NT2/D1 (cell line): ENCODE results near the gene DSCAML1.

Source experiments
- DNase-seq: peaks from one replicate; pipeline ENCODE4 v3.0.0-alpha.2; 2011; ENCODE audit warnings: low read depth, low spot score
- H3K27me3 ChIP-seq: 2 replicates; pipeline ENCODE4 v1.6.0; 2011; ENCODE audit warnings: mild to moderate bottlenecking; ENCODE audit not compliant: insufficient read length, insufficient read depth
- H3K36me3 ChIP-seq: 2 replicates; pipeline ENCODE4 v1.6.1; 2011; ENCODE audit warnings: mild to moderate bottlenecking, low read length, mixed read lengths; ENCODE audit not compliant: insufficient read depth, insufficient read length
- H3K4me1 ChIP-seq: 2 replicates; pipeline ENCODE4 v1.5.1; 2011; ENCODE audit not compliant: insufficient read depth, insufficient read length
- H3K4me3 ChIP-seq: 2 replicates; pipeline ENCODE4 v1.5.1; 2011; ENCODE audit warnings: low read depth; ENCODE audit not compliant: insufficient read length
- H3K9ac ChIP-seq: 2 replicates; pipeline ENCODE4 v1.6.0; 2011; ENCODE audit warnings: low read depth; ENCODE audit not compliant: insufficient read length
- H3K9me3 ChIP-seq: 2 replicates; pipeline ENCODE4 v1.5.1; 2011; ENCODE audit warnings: mild to moderate bottlenecking, low read length; ENCODE audit not compliant: insufficient read depth
- SUZ12 ChIP-seq: IDR thresholded peaks from 2 replicates; pipeline ENCODE4 v1.6.1; 2011; ENCODE audit not compliant: insufficient read length, insufficient read depth; ENCODE audit errors: extremely low read depth
- YY1 ChIP-seq: IDR thresholded peaks from 2 replicates; pipeline ENCODE4 v1.6.1; 2011; ENCODE audit not compliant: insufficient read length, insufficient read depth
- ZNF274 ChIP-seq: IDR thresholded peaks from 2 replicates; pipeline ENCODE4 v1.6.1; 2011; ENCODE audit warnings: mild to moderate bottlenecking, low read depth, low read length

Gene DSCAML1

GRCh38 chr11:117633976-117634755, 162.8 kb downstream of the DSCAML1 start:
- no peak overlapping the region for H3K4me3 ChIP-seq
- H3K9ac ChIP-seq = no peak overlapping the region
- DNase-seq = no peak
- peaks cover 8% of the 10 kb centered on the region for H3K4me1 ChIP-seq
- peaks cover 4% of the 10 kb centered on the region for H3K27me3 ChIP-seq
- TF ChIP-seq ZNF274 (no peak), SUZ12 (no peak), YY1 (no peak)
- no peaks in the 10 kb centered on the region for H3K9me3 ChIP-seq
- H3K36me3 ChIP-seq = no peaks in the 10 kb centered on the region

- no peak for TF ChIP-seq SUZ12
- TF ChIP-seq YY1 = no peak
- no peak for TF ChIP-seq ZNF274
- H3K27me3 ChIP-seq = peaks cover 4% of the 10 kb centered on the region
- H3K4me3 ChIP-seq = no peak overlapping the region
- H3K9ac ChIP-seq = no peak overlapping the region
- H3K4me1 ChIP-seq = peaks cover 8% of the 10 kb centered on the region
- H3K36me3 ChIP-seq = no peaks in the 10 kb centered on the region
- DNase-seq = no peak
- H3K9me3 ChIP-seq = no peaks in the 10 kb centered on the region
These were observed 163.7 kb downstream of the DSCAML1 start for GRCh38 chr11:117633186-117633754.

GRCh38 chr11:117632306-117632705, 164.7 kb downstream of the DSCAML1 start:
- no peak for DNase-seq
- H3K4me1 ChIP-seq = peaks cover 8% of the 10 kb centered on the region
- TF ChIP-seq YY1 (no peak), SUZ12 (no peak), ZNF274 (no peak)
- no peaks in the 10 kb centered on the region for H3K9me3 ChIP-seq
- no peaks in the 10 kb centered on the region for H3K36me3 ChIP-seq
- H3K4me3 ChIP-seq = no peak overlapping the region
- H3K27me3 ChIP-seq = peaks cover 4% of the 10 kb centered on the region
- H3K9ac ChIP-seq = no peak overlapping the region

GRCh38 chr11:117631336-117632140, 165.5 kb downstream of the DSCAML1 start:
- Histone ChIP-seq H3K9me3 (no peaks in the 10 kb centered on the region), H3K36me3 (no peaks in the 10 kb centered on the region), H3K4me3 (no peak overlapping the region), H3K9ac (no peak overlapping the region), H3K4me1 (peaks cover 8% of the 10 kb centered on the region), H3K27me3 (peaks cover 4% of the 10 kb centered on the region)
- TF ChIP-seq ZNF274 (no peak), YY1 (no peak), SUZ12 (no peak)
- DNase-seq = no peak

GRCh38 chr11:117629891-117630538, 167.0 kb downstream of the DSCAML1 start:
- H3K9me3 ChIP-seq = no peaks in the 10 kb centered on the region
- no peak for TF ChIP-seq SUZ12
- no peak for TF ChIP-seq YY1
- TF ChIP-seq ZNF274 = no peak
- H3K27me3 ChIP-seq = peaks cover 4% of the 10 kb centered on the region
- no peaks in the 10 kb centered on the region for H3K36me3 ChIP-seq
- peaks cover 8% of the 10 kb centered on the region for H3K4me1 ChIP-seq
- no peak for DNase-seq
- H3K9ac ChIP-seq = no peak overlapping the region
- H3K4me3 ChIP-seq = no peak overlapping the region

- H3K9me3 ChIP-seq = no peaks in the 10 kb centered on the region
- H3K4me1 ChIP-seq = peaks cover 5% of the 10 kb centered on the region
- no peak for DNase-seq
- H3K4me3 ChIP-seq = no peak overlapping the region
- peaks cover 4% of the 10 kb centered on the region for H3K27me3 ChIP-seq
- no peak overlapping the region for H3K9ac ChIP-seq
- H3K36me3 ChIP-seq = no peaks in the 10 kb centered on the region
- TF ChIP-seq YY1 (no peak), SUZ12 (no peak), ZNF274 (no peak)
These were observed 167.9 kb downstream of the DSCAML1 start for GRCh38 chr11:117629146-117629545.

- H3K27me3 ChIP-seq = peaks cover 4% of the 10 kb centered on the region
- H3K9ac ChIP-seq = no peak overlapping the region
- H3K4me3 ChIP-seq = no peak overlapping the region
- no peaks in the 10 kb centered on the region for H3K36me3 ChIP-seq
- TF ChIP-seq SUZ12 = no peak
- TF ChIP-seq ZNF274 = no peak
- TF ChIP-seq YY1 = no peak
- peaks cover 4% of the 10 kb centered on the region; the same call in 1 of the 2 replicates for H3K9me3 ChIP-seq
- H3K4me1 ChIP-seq = peaks cover 2% of the 10 kb centered on the region
- DNase-seq = no peak
These were observed 169.8 kb downstream of the DSCAML1 start for GRCh38 chr11:117627259-117627658.
